ENCODE data around the gene ESPN. TPM values are rescaled to one million over a fixed set of nuclear protein-coding genes. Genes with fewer than 3 reads are reported as not detected.
"Not testable (repeated sequence)": the region's sequence is repeated elsewhere in the genome, so short reads cannot be mapped to it uniquely, and the experiment has no call there.

ESPN gene
- total RNA-seq, 6 donors from 2014 or later, result 2.1 to 27.2 (median 4.8) TPM

DNA sequence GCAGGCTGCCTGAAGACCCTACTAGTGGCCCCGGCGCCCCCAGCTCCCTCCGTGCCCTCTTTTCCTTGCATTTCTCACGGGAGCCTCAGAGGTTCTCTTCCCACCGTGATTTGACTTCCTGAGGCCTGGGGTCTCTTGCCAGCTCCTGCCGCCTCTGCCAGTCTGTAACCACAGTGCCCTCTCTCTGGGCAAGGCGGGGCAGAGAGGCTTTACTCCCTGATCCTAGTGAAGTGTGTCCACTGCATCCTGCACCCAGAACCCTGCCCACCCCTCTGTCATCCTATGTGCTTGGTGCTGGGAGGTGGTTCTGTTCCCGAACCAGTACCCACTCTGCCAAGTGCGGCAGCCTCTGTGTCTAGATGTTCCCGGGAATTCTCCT lies 2.4 kb downstream of the ESPN start:
- H3K4me1 ChIP-seq, result peaks cover 21 to 31% (median 24%) of the 10 kb centered on the region in 4 donors
- ATAC-seq (ENCODE audit: low FRiP score in 2 of 2) (no peak), DNase-seq (no peak)
- no peak for TF ChIP-seq EP300 (IDR thresholded peaks at IDR 0.05)
- no peak for TF ChIP-seq POLR2A (IDR thresholded peaks at IDR 0.05)
- no peak for TF ChIP-seq POLR2AphosphoS5 (IDR thresholded peaks at IDR 0.05)
- no peak for TF ChIP-seq CTCF (IDR thresholded peaks at IDR 0.05)
- H3K9me3 ChIP-seq, result no peaks in the 10 kb centered on the region
- 79 to 80% methylated on average over 10 of the region's 10 CpGs for WGBS, 2 donors
- no peak overlapping the region for H3K27ac ChIP-seq
- H3K36me3 ChIP-seq, result no peaks in the 10 kb centered on the region
- H3K27me3 ChIP-seq, result peaks cover 0 to 38% (median 21%) of the 10 kb centered on the region in 4 donors
- no peak overlapping the region for H3K4me3 ChIP-seq

DNA sequence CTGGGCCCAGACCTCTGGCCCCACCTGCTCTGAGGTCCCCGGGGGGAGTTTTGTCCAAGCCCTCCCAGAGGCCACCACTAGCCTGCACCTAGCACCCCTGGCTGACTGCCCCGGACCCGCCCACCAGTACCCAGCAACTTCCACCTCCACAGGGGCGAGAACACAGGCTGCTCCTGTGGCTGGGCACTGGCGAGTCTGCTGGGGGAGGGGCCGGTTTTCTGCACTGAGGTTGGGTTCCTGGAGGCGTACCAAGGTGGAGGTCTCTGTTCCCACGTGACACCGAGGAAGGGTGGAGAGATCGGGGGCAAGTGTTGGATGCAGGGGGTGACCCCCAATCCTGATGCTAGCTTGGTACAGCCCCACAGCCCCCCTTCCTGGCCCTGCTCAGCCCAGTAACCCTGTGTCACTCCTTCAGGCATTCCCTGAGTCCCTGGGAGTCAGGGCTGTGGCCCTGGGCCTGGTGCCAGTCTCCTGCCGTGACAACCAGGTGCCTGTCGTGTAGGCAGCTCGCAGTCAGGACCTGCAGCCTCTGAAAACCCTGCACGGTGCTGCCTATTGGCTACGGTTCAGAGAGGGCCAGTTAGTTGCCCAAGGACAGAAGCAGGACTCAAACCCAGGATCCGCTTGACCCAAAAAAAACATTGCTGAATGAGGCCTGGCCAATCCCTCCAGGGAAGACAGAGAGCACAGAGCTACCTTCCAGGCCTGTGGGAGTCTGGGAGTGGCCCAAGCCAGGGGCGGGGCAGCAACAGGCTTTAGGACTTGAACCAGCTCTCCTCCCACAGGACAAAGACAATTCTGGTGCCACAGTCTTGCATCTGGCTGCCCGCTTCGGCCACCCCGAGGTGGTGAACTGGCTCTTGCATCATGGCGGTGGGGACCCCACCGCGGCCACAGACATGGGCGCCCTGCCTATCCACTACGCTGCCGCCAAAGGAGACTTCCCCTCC lies 3.1 kb downstream of the ESPN start:
- Histone ChIP-seq H3K36me3 (no peaks in the 10 kb centered on the region), H3K4me3 (no peak overlapping the region), H3K27me3 (peaks cover 0 to 37% (median 21%) of the 10 kb centered on the region in 4 donors), H3K9me3 (no peaks in the 10 kb centered on the region), H3K27ac (no peak overlapping the region), H3K4me1 (peaks cover 21 to 30% (median 23%) of the 10 kb centered on the region in 4 donors)
- DNase-seq (no peak), ATAC-seq (ENCODE audit: low FRiP score in 2 of 2) (no peak)
- no peak for TF ChIP-seq CTCF (IDR thresholded peaks at IDR 0.05)
- TF ChIP-seq EP300 (IDR thresholded peaks at IDR 0.05), result no peak
- TF ChIP-seq POLR2A (IDR thresholded peaks at IDR 0.05), result no peak
- no peak for TF ChIP-seq POLR2AphosphoS5 (IDR thresholded peaks at IDR 0.05)
- WGBS, 2 donors, result 71 to 79% methylated on average over 12 to 25 of the region's 26 CpGs

DNA sequence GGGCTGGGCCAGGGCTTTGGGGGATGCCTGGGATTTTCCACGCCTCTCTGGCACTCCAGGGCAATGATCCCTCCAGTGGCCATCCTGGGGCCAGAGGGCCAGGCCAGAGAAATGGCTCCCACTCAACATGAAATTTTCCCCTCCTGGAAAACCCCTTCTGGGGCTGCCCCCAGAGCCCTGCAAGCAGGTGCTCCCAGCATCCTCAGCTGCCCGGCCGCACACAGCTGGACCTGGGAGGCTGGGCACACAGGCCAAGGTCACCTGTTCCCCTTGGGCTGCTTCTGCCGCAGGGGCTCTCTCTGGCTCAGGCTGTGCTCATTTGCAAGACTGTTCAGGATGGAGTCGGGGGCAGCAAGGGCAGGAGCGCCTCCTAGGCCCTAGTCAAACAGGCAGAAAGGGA lies 3.9 kb downstream of the ESPN start:
- WGBS, 2 donors, result 81 to 89% methylated on average over 3 to 4 of the region's 6 CpGs
- ATAC-seq (ENCODE audit: low FRiP score in 2 of 2), result not testable (repeated sequence)

DNA sequence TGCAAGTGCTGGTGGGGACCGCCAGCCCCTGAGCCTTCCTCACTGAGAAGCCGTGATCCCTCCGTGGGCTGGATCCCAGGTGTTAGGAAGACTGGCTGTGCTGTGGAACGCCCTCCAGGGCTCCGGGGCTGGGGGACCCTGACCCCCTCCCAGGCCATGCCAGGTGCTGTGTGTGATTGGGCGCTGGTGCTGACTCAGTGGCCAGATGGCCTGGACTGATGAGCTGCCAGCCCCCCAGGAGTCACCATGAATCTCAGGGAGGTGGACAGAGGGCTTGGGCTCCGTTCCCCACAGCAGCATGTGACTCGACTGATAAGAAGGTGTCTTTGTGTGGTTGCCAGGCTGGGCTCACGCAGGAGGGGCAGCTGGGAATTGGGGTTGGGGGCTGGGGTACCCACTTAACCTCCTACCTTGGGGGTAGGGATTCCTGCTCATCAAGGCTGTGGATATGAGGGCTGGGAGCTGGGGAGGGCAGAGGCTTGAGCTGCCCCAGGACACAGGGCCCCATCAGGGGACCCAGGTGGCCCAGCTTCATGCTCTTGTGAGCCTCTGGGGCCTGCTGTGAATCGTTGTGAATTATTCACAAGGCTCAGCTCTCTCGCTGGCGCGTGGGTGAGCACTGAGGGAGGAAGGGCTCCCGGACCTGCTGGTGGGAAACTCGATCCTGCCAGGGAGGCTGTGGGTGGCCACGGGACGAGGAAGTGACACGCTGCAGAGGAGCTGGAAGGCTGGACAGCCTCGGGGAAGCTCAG lies 5.3 kb downstream of the ESPN start:
- H3K9me3 ChIP-seq; ATAC-seq (ENCODE audit: low FRiP score in 2 of 2); H3K36me3 ChIP-seq; H3K4me3 ChIP-seq; H3K4me1 ChIP-seq; H3K27ac ChIP-seq; DNase-seq: not testable (repeated sequence)
- 17 to 30% methylated on average over 8 to 17 of the region's 19 CpGs for WGBS, 2 donors
- peaks cover 0 to 19% (median 10%) of the 10 kb centered on the region in 4 donors for H3K27me3 ChIP-seq

More for the DNA sequence above, 3.9 kb downstream of the ESPN start:
- not testable (repeated sequence) for H3K27ac ChIP-seq, H3K4me3 ChIP-seq, H3K9me3 ChIP-seq, DNase-seq, H3K36me3 ChIP-seq
- Histone ChIP-seq H3K27me3 (peaks cover 0 to 32% (median 21%) of the 10 kb centered on the region in 4 donors), H3K4me1 (peaks cover 16 to 22% (median 18%) of the 10 kb centered on the region in 4 donors)

DNA sequence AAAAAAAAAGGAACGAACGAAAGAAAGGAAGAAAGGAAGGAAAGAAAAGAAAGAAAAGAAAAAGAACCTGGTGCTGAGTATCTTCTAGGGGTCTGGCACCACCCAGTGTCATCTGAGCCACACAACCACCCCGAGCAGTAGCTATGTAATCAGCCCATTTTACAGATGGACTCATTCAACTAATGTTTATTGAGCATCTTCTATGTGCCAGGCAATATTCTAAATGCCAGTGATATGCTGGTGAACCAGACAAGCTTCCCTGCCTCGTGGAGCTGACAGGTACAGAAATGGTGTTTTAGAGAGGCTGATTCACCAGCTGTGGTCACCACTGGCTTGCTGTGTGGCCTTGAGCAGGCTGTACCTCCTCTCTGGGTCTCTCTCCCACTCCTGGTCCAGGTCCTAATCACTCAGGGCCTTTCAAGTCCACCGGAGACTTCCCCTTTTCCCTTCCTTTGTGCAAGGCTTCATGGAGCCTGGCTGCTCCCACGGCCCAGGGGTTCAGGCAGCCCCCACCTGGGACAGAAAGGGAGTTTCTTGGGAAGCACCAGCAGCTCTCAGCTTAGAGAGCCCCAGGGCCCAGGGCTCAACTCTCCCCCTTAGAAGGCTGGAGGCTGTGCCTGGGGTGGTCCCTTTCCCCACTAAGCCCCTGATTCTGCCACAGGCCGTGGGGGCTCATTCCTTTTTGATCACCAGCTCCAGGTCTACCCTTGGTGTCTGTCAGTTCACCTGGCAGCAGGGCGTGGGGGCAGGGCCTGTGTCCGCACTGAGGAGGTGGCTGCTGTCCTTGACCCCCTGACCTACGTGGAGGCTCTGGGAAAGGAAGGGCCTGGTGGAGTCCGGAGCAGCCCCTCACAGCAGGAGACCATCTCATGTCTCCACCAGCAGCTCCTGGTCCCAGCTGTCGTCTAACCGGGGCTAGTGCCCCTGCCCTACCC lies 7.3 kb downstream of the ESPN start:
- H3K4me3 ChIP-seq; H3K9me3 ChIP-seq; H3K4me1 ChIP-seq; H3K27me3 ChIP-seq; DNase-seq; ATAC-seq (ENCODE audit: low FRiP score in 2 of 2); H3K36me3 ChIP-seq; H3K27ac ChIP-seq: not testable (repeated sequence)
- 69 to 77% methylated on average over 7 to 12 of the region's 13 CpGs for WGBS, 2 donors

Measured in upper lobe of left lung (tissue), 6 donors.